K562 (cell line): Measurements from ENCODE around the gene SFXN2. TPM values are rescaled to one million over a fixed set of nuclear protein-coding genes. Genes with fewer than 3 reads are reported as not detected.

Source experiments
- ATAC-seq: fragments of 200-7000 bp; cut with Tn5 transposase; 3 replicates; pipeline ENCODE4 v1.9.1; 2020; ENCODE audit warnings: moderate library complexity
- BruUV-seq: library from RNA; stranded (reverse); fragments of 400-500 nt; replicated peaks from 2 replicates; lab custom pipeline; 2021; lab: Mats Ljungman, UMichigan
- CTCF ChIA-PET: fragments of 300-600 bp; formaldehyde crosslinking; extraction: SDS; loops from one replicate; lab custom pipeline; 2021; ENCODE audit warnings: low intra/inter-chr PET ratio; lab: Yijun Ruan, JAX
- POLR2A ChIA-PET: fragments of 300-600, 350-650 bp; sonication (Branson Sonifier 250); formaldehyde crosslinking; extraction: SDS; loops from one replicate; lab custom pipeline; 2021; ENCODE audit warnings: antibody characterized with exemption, inconsistent platforms; lab: Yijun Ruan, JAX
- DNase-seq, 4 experiments: peaks; one replicate each; pipeline versions ENCODE4 v3.0.0 to v3.0.0-alpha.2; 2011 to 2018; ENCODE audit warnings: low spot score in 3 of 4, mixed read lengths in 3 of 4; ENCODE audit errors: extremely low read depth in 1 of 4
- FAIRE-seq: peaks from 2 replicates; lab custom pipeline; 2011; peaks lifted over from hg19 to GRCh38; lab: Jason Lieb, UNC
- H2AFZ ChIP-seq: 2 replicates; pipeline ENCODE4 v1.6.0; 2011; ENCODE audit warnings: low read depth, low read length, control low read depth, inconsistent platforms
- H3K27ac ChIP-seq: fragments of 200-600 bp; 3 replicates; pipeline ENCODE4 v1.8.0; 2011; ENCODE audit warnings: low read depth, mild to moderate bottlenecking, control low read depth, inconsistent platforms, low read length, moderate library complexity, mixed read lengths; ENCODE audit errors: extremely low read depth
- H3K27me3 ChIP-seq, 2 experiments: fragments of 300-600 bp in 1 of 2; 2 replicates in 1 of 2; 3 replicates in 1 of 2; pipeline versions ENCODE4 v1.6.0 to v1.8.0; 2011; ENCODE audit warnings: inconsistent platforms in 2 of 2, low read length in 2 of 2, mild to moderate bottlenecking in 1 of 2, mixed read lengths in 1 of 2, moderate library complexity in 1 of 2; ENCODE audit not compliant: control insufficient read depth in 2 of 2, insufficient read depth in 2 of 2
- H3K36me3 ChIP-seq: fragments of 300-600 bp; 3 replicates; pipeline ENCODE4 v1.8.0; 2011; ENCODE audit warnings: mild to moderate bottlenecking, low read length, inconsistent platforms; ENCODE audit not compliant: control insufficient read depth, insufficient read depth
- H3K4me1 ChIP-seq, 2 experiments: fragments of 200-600 bp in 1 of 2; replicated peaks in 1 of 2; 2 replicates in 1 of 2; 3 replicates in 1 of 2; pipeline versions ENCODE4 v1.5.1 to v1.8.0; 2011; ENCODE audit warnings: inconsistent platforms in 2 of 2, low read length in 2 of 2, mild to moderate bottlenecking in 1 of 2, mixed read lengths in 1 of 2, moderate library complexity in 1 of 2; ENCODE audit not compliant: control insufficient read depth in 2 of 2, insufficient read depth in 2 of 2
- H3K4me2 ChIP-seq: 2 replicates; pipeline ENCODE4 v1.6.1; 2011; ENCODE audit warnings: low read length, control low read depth, inconsistent platforms, mixed read lengths; ENCODE audit not compliant: insufficient read depth
- H3K4me3 ChIP-seq: fragments of 200-600 bp; sonication (generic), shearing (Covaris generic); 2 replicates; pipeline ENCODE4 v1.5.1; 2016; ENCODE audit warnings: control low read depth, inconsistent platforms
- H3K79me2 ChIP-seq: fragments of 200-600 bp; 3 replicates; pipeline ENCODE4 v1.8.0; 2011; ENCODE audit warnings: low read length, inconsistent platforms; ENCODE audit not compliant: control insufficient read depth, insufficient read depth
- H3K9ac ChIP-seq, 2 experiments: 2 replicates each; pipeline versions ENCODE4 v1.6.0 to v1.6.1; 2011; ENCODE audit warnings: low read depth in 2 of 2, low read length in 2 of 2, control low read depth in 1 of 2, inconsistent platforms in 1 of 2, mild to moderate bottlenecking in 1 of 2, mixed read lengths in 1 of 2; ENCODE audit not compliant: insufficient read depth in 1 of 2
- H3K9me1 ChIP-seq: one replicate; pipeline ENCODE4 v1.6.0; 2011; ENCODE audit warnings: inconsistent platforms, mild to moderate bottlenecking, low read length, moderate library complexity; ENCODE audit not compliant: control insufficient read depth, insufficient read depth
- H3K9me3 ChIP-seq: replicated peaks from 2 replicates; pipeline ENCODE4 v1.5.1; 2011; ENCODE audit warnings: low read depth, low read length, inconsistent platforms; ENCODE audit not compliant: control insufficient read depth, insufficient read depth
- H4K20me1 ChIP-seq: replicated peaks from 2 replicates; pipeline ENCODE4 v1.6.1; 2011; ENCODE audit warnings: low read length, inconsistent platforms, mixed read lengths; ENCODE audit not compliant: control insufficient read depth, insufficient read depth
- ADNP ChIP-seq: fragments of 200-800 bp; sonication (Bioruptor generic); IDR thresholded peaks from 2 replicates; pipeline ENCODE4 v1.6.1; 2016; ENCODE audit warnings: missing genetic modification characterization, missing compliant biosample characterization
- ATF7 ChIP-seq: fragments of 450-650 bp; IDR thresholded peaks from 2 replicates; pipeline ENCODE4 v1.7.1; 2014; ENCODE audit warnings: mild to moderate bottlenecking, moderate library complexity
- CAMTA2 ChIP-seq: fragments of 250-450 bp; sonication (Bioruptor Pico); conservative IDR thresholded peaks from 2 replicates; pipeline ENCODE4 v1.5.1; 2022
- GATA2 ChIP-seq: sonication (generic); formaldehyde crosslinking; IDR thresholded peaks from 2 replicates; pipeline ENCODE4 v1.4.0; 2020; ENCODE audit warnings: mild to moderate bottlenecking, missing genetic modification reagents
- HNRNPH1 ChIP-seq: fragments of 200-400 bp; formaldehyde crosslinking; optimal IDR thresholded peaks from 2 replicates; pipeline ENCODE3; 2017; ENCODE audit warnings: low read depth, mild to moderate bottlenecking, low read length, moderate library complexity
- KAT7 ChIP-seq: sonication (generic); formaldehyde crosslinking; IDR thresholded peaks from 2 replicates; pipeline ENCODE4 v1.8.0; 2022; ENCODE audit warnings: missing genetic modification reagents, mild to moderate bottlenecking, borderline replicate concordance
- KLF16 ChIP-seq: IDR thresholded peaks from 2 replicates; pipeline ENCODE4 v1.6.1; 2016; ENCODE audit warnings: antibody characterized with exemption
- TRIM28 ChIP-seq: fragments of 450-650 bp; IDR thresholded peaks from 2 replicates; pipeline ENCODE4 v1.6.1; 2017
- ZNF830 ChIP-seq: fragments of 250-450 bp; sonication (Bioruptor Pico); IDR thresholded peaks from 2 replicates; pipeline ENCODE4 v1.5.0; 2021; ENCODE audit warnings: mild to moderate bottlenecking
- WGBS: fragments of 100-300 bp; shearing (Covaris generic); methylation state at CpG from one replicate; pipeline ENCODE4 v1.1.6; 2016; ENCODE audit warnings: low coverage, mixed read lengths; ENCODE audit not compliant: insufficient coverage; ENCODE audit errors: missing lambda C conversion rate; 5-methylcytosine and 5-hydroxymethylcytosine counted together
- in situ Hi-C: fragments of 300-500 bp; cut with MboI; formaldehyde crosslinking; loops from 4 replicates; pipeline ENCODE4 v1.15.0; 2018; ENCODE audit warnings: inconsistent platforms, mixed read lengths
- intact Hi-C: fragments of 100-400 bp; cut with micrococcal nuclease; formaldehyde crosslinking; loops from 2 replicates; pipeline ENCODE4 v1.14.2; 2022
- polyA plus RNA-seq, 8 experiments: library from polyadenylated mRNA; depleted of rRNA in 4 of 8; stranded (reverse) in 5 of 8; unstranded in 3 of 8; fragments of >200 nt; fragmentation: Nextera tagmentation in 2 of 8; fragmentation: Illumina TruSeq in 1 of 8; extraction: Ambion mirVana in 2 of 8; extraction: Trizol in 1 of 8; gene quantifications; 2 replicates each; pipeline versions ENCODE4 v1.2.1 to v1.2.3, GENCODE V29; 2011 to 2014; ENCODE audit warnings: inconsistent platforms in 1 of 8, missing spikeins in 1 of 8
- total RNA-seq, 7 experiments: library from RNA; depleted of rRNA in 6 of 7; stranded (reverse); fragments of >200 nt in 6 of 7; fragmentation: Illumina TruSeq in 2 of 7; extraction: Trizol in 2 of 7; gene quantifications; 2 replicates each; pipeline versions ENCODE4 v1.2.1 to v1.2.3, GENCODE V29; 2011 to 2021; ENCODE audit warnings: low replicate concordance in 1 of 7
- TF ChIP-seq, protein P1 (sequence below): fragments of 250-450 bp; sonication (Bioruptor Pico); IDR thresholded peaks from 2 replicates; pipeline ENCODE4 v1.5.0; 2021; ENCODE audit warnings: mild to moderate bottlenecking, moderate library complexity
- TF ChIP-seq, protein P2 (sequence below): fragments of 450-650 bp; IDR thresholded peaks from 2 replicates; pipeline ENCODE4 v1.6.1; 2016; ENCODE audit warnings: mild to moderate bottlenecking
- TF ChIP-seq, protein P3 (sequence below): fragments of 250-450 bp; sonication (Bioruptor Pico); IDR thresholded peaks from 2 replicates; pipeline ENCODE4 v1.4.0; 2020; ENCODE audit warnings: borderline replicate concordance
- TF ChIP-seq, protein P4 (sequence below), 2 experiments: fragments of 450-650 bp; conservative IDR thresholded peaks; 2 replicates each; pipeline ENCODE4 v1.6.1; 2017; ENCODE audit warnings: mild to moderate bottlenecking in 2 of 2, moderate library complexity in 2 of 2

The SFXN2 gene
- total and polyA plus RNA-seq, 9 of the 15 experiments (the other 6 are each of a cell fraction or from before 2014, with no cell fraction given) = 7.3 to 23.8 (median 15.7) TPM

DNA sequence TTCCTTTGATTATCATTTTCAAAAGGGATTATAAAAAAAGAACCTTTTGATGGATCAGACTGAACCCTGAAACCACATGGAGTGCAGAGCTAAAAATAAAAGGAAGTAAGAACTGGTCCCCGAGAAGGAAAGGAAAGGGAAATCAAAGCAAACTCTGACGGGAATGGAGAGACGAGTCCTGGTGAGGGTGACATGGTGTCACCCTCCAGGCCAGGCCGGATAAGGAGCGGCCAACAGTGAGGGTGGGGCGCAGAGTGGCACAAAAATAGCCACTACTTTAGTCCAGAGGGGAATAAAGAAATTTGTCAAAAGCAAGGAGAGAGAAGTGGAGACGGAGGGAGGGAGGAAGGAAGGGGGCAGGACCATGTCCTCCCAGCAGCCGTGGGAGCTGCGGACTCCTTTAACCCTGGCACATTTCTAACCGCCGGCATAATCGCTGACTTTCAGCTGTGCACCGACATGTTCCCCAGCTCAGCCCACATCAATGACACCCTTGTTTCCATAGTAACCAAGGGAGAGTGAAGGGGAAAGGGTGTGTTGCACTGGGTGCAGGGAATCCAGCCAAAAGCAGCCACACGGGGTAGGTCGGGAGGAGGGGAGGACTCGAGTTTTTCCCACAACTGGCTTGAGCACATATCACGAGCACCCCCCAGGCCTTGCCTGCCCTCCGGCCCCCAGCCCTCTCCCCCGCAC lies 40.5 kb upstream of the SFXN2 start:
- 4% methylated on average over 15 of the region's 19 CpGs for WGBS
- Histone ChIP-seq H3K4me1 (peaks cover 35 to 47% of the 10 kb centered on the region in 2 experiments), H3K9me1 (no peaks in the 10 kb centered on the region), H4K20me1 (no peaks in the 10 kb centered on the region), H3K4me3 (peak overlapping the region; percentile 2; the same call in 1 of the 2 replicates), H3K4me2 (peak overlapping the region; percentile 65), H3K9me3 (no peaks in the 10 kb centered on the region), H2AFZ (peak overlapping the region; percentile 76), H3K27me3 (no peaks in the 10 kb centered on the region), H3K79me2 (no peaks in the 10 kb centered on the region), H3K9ac (peak overlapping the region in 1 of 2 experiments; percentile 31; a peak in 2 of 4 replicates), H3K36me3 (no peaks in the 10 kb centered on the region), H3K27ac (no peak overlapping the region)
- peak; percentile 75 for ATAC-seq
- ChIA-PET POLR2A (interaction anchor here (0.6 to 2.0 kb wide), 4 partner anchors 11 to 41 kb away, joined by 4 to 5 read pairs (median 4); partner anchors contain the start of gene TRIM8), CTCF (no interaction called here)
- BruUV-seq = no TSS peak
- peak; percentile 78 to 80 (median 78) for DNase-seq
- intact Hi-C loops (loop anchor here (5.0 kb wide), 1 partner anchor 38 kb away; the partner anchor contains the start of genes ARL3 and SFXN2), in situ Hi-C loops (no loop called here)
- peak; percentile 89 for FAIRE-seq
- TF ChIP-seq, protein P1, sequence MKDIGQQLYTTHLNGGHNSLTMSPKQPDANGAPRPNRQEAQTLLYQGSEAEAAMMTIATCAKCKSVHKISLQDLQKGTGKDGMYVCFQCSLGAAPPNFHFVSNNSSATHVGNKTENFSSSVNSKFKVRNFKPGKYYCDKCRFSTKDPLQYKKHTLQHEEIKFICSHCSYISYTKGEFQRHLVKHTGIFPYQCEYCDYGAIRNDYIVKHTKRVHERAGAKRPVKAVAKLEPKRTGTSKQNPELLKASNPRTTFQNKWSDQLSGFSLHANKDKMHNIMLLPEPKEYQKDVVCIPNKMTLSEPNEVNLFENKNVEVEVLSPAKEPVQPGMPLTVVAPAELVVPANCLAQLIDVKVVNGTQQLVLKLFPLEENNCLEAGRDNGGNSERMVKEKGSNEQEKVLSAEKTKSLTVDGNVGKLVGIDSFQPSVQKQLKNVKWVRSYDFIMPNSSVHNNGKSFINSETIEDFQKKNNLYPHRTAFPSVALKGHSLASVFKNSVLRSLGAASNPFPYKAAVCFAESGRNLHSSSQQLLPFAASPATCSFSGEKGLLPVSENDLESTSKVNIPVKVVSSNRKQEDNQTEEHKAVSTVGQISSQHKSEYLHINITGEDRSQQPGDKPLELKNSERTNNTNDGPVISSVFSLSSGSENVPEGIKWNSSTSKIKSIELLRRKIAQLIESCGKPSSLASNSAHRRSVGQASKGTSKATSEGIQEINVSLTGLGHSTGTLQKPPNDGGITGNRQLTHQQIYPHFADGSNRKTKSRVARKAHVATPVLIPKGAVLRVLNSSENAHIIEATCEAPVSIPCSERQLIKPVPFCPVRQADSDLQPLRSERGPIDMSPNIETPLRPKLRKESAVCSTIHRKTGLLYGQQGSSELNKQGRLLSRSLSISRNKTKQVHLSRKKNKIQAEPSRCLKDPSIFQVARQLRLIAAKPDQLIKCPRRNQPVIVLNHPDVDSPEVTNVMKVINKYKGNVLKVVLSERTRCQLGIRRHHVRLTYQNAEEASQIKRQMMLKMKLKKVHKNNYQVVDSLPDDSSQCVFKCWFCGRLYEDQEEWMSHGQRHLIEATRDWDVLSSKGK = no peak
- TF ChIP-seq GATA2 (CRISPR knock-in tag) (no peak), CAMTA2 (CRISPR knock-in tag) (no peak), KAT7 (CRISPR knock-in tag) (no peak), ZNF830 (CRISPR knock-in tag) (no peak), ATF7 (peak; percentile 21; the same call in 1 of the 2 replicates), HNRNPH1 (no peak), ADNP (tag) (no peak), TRIM28 (no peak), KLF16 (no peak)
- TF ChIP-seq, protein P2, sequence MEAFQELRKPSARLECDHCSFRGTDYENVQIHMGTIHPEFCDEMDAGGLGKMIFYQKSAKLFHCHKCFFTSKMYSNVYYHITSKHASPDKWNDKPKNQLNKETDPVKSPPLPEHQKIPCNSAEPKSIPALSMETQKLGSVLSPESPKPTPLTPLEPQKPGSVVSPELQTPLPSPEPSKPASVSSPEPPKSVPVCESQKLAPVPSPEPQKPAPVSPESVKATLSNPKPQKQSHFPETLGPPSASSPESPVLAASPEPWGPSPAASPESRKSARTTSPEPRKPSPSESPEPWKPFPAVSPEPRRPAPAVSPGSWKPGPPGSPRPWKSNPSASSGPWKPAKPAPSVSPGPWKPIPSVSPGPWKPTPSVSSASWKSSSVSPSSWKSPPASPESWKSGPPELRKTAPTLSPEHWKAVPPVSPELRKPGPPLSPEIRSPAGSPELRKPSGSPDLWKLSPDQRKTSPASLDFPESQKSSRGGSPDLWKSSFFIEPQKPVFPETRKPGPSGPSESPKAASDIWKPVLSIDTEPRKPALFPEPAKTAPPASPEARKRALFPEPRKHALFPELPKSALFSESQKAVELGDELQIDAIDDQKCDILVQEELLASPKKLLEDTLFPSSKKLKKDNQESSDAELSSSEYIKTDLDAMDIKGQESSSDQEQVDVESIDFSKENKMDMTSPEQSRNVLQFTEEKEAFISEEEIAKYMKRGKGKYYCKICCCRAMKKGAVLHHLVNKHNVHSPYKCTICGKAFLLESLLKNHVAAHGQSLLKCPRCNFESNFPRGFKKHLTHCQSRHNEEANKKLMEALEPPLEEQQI = no peak
- TF ChIP-seq, protein P3, sequence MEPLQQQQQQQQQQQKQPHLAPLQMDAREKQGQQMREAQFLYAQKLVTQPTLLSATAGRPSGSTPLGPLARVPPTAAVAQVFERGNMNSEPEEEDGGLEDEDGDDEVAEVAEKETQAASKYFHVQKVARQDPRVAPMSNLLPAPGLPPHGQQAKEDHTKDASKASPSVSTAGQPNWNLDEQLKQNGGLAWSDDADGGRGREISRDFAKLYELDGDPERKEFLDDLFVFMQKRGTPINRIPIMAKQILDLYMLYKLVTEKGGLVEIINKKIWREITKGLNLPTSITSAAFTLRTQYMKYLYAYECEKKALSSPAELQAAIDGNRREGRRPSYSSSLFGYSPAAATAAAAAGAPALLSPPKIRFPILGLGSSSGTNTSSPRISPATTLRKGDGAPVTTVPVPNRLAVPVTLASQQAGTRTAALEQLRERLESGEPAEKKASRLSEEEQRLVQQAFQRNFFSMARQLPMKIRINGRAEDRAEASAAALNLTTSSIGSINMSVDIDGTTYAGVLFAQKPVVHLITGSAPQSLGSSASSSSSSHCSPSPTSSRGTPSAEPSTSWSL = no peak
- TF ChIP-seq, protein P4, sequence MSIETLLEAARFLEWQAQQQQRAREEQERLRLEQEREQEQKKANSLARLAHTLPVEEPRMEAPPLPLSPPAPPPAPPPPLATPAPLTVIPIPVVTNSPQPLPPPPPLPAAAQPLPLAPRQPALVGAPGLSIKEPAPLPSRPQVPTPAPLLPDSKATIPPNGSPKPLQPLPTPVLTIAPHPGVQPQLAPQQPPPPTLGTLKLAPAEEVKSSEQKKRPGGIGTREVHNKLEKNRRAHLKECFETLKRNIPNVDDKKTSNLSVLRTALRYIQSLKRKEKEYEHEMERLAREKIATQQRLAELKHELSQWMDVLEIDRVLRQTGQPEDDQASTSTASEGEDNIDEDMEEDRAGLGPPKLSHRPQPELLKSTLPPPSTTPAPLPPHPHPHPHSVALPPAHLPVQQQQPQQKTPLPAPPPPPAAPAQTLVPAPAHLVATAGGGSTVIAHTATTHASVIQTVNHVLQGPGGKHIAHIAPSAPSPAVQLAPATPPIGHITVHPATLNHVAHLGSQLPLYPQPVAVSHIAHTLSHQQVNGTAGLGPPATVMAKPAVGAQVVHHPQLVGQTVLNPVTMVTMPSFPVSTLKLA (conservative IDR thresholded peaks at IDR 0.05) = peak in 1 of 2 experiments; percentile 32; a peak in 1 of 4 replicates
